CD4-positive, alpha-beta T cell treated with Interleukin-2 at 100 ng/mL for 4 hours (primary cell): ENCODE results near the gene GRIN2B.

Experiments used
- DNase-seq: peaks from one replicate; pipeline ENCODE4 v3.0.0-alpha.2; 2020; ENCODE audit warnings: low spot score

The GRIN2B gene

GRCh38 chr12:13981296-13981962 is at the start of gene GRIN2B:
GRIN2B (minus strand) TSS chr12:13981602; CDS start chr12:13866208, 115,394 bp downstream.
- no peak for DNase-seq

GRCh38 chr12:14026537-14026936 is 45.1 kb upstream of the GRIN2B start:
- no peak for DNase-seq

GRCh38 chr12:14024591-14024990 is 43.2 kb upstream of the GRIN2B start:
- no peak for DNase-seq

- DNase-seq = no peak
Observed at GRCh38 chr12:14018080-14018479, 36.7 kb upstream of the GRIN2B start.

- DNase-seq = no peak
Observed at GRCh38 chr12:14010989-14011388, 29.6 kb upstream of the GRIN2B start.

- DNase-seq = no peak
Observed at GRCh38 chr12:14007639-14008038, 26.2 kb upstream of the GRIN2B start.

- no peak for DNase-seq
Observed at GRCh38 chr12:13992585-13992984, 11.2 kb upstream of the GRIN2B start.

- no peak for DNase-seq
Observed at GRCh38 chr12:13992106-13992505, 10.7 kb upstream of the GRIN2B start.

GRCh38 chr12:13986031-13986430 is 4.6 kb upstream of the GRIN2B start:
- no peak for DNase-seq

GRCh38 chr12:13981990-13982389 is 588 bp upstream of the GRIN2B start:
- no peak for DNase-seq

- no peak for DNase-seq
Observed at GRCh38 chr12:13980538-13981295, 685 bp downstream of the GRIN2B start.

- no peak for DNase-seq
Observed at GRCh38 chr12:13979772-13980378, 1.5 kb downstream of the GRIN2B start.

- no peak for DNase-seq
Observed at GRCh38 chr12:13978876-13979275, 2.5 kb downstream of the GRIN2B start.

GRCh38 chr12:13976880-13977279 is 4.5 kb downstream of the GRIN2B start:
- DNase-seq = no peak

GRCh38 chr12:13976028-13976584 is 5.3 kb downstream of the GRIN2B start:
- no peak for DNase-seq

- no peak for DNase-seq
Observed at GRCh38 chr12:13973996-13974395, 7.4 kb downstream of the GRIN2B start.

- no peak for DNase-seq
Observed at GRCh38 chr12:13970803-13971202, 10.6 kb downstream of the GRIN2B start.

GRCh38 chr12:13968281-13968680 is 13.1 kb downstream of the GRIN2B start:
- no peak for DNase-seq

GRCh38 chr12:13964666-13965065 is 16.7 kb downstream of the GRIN2B start:
- DNase-seq = no peak

- no peak for DNase-seq
Observed at GRCh38 chr12:13962699-13963098, 18.7 kb downstream of the GRIN2B start.

GRCh38 chr12:13961971-13962370 is 19.4 kb downstream of the GRIN2B start:
- DNase-seq = no peak

- DNase-seq = no peak
Observed at GRCh38 chr12:13959131-13959723, 22.2 kb downstream of the GRIN2B start.

GRCh38 chr12:13957576-13957975 is 23.8 kb downstream of the GRIN2B start:
- no peak for DNase-seq
